GM19025 (cell line): ENCODE results near the gene HOXA4.

Experiments used
- ATAC-seq: cut with Tn5 transposase; IDR thresholded peaks from one replicate; pipeline ENCODE4 v1.9.1; 2021; ENCODE audit warnings: mild to moderate bottlenecking, low read depth, moderate library complexity; ENCODE audit not compliant: unreplicated experiment

Gene HOXA4

GRCh38 chr7:27170426-27171324 lies 40.1 kb upstream of the HOXA4 start:
- ATAC-seq, result no peak

GRCh38 chr7:27169658-27170425 lies 39.3 kb upstream of the HOXA4 start:
- no peak for ATAC-seq

- ATAC-seq, result no peak
Measured at GRCh38 chr7:27168265-27168947, 37.8 kb upstream of the HOXA4 start.

- no peak for ATAC-seq
Measured at GRCh38 chr7:27167916-27168264, 37.3 kb upstream of the HOXA4 start.

DNA sequence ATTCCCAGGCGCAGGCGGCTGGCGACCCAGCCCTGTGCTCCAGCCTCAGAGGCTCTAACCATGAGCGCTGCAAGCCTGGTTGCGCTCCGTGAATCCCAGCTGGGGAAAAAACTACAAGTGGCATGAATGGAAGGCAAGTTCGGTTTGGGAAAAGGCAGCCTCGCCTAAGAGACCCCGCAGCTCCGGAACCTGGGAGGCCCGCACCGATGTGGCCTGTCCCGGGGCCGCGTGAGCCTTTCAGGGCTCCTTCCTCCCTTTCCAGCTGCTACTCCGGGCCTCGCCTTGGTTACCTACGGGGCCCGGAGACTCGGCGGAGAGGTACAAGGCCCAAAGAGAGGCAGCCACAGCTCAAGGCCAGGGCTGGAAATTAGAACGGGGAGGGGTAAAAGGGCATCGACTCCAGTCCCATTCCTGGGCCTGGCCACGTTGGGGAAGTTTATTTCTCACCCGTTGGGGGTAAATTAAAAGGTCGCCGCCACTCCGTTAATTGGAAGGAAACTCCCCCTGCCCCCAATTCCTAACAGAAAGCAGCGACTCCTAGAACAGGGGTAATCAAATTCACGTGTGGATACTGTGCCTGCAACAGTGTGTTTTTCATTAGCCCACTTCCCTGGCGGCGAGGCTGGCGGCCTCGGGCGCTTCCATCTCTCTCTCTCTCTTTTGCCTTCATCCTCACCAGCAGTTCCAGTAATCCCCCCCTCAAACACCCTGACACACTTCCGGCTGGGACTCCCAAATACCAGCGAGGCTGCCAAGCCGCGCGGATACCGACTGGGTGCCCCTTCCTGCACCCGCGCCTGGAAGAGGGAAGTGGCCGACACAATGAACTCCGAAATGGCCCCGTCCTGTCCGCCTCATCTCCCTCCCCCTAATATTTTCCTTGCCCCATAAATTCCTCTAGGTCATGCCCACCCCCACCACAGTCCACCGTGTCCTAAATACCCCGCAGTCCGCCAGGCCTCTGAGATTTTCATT lies 36.3 kb upstream of the HOXA4 start:
- no peak for ATAC-seq

DNA sequence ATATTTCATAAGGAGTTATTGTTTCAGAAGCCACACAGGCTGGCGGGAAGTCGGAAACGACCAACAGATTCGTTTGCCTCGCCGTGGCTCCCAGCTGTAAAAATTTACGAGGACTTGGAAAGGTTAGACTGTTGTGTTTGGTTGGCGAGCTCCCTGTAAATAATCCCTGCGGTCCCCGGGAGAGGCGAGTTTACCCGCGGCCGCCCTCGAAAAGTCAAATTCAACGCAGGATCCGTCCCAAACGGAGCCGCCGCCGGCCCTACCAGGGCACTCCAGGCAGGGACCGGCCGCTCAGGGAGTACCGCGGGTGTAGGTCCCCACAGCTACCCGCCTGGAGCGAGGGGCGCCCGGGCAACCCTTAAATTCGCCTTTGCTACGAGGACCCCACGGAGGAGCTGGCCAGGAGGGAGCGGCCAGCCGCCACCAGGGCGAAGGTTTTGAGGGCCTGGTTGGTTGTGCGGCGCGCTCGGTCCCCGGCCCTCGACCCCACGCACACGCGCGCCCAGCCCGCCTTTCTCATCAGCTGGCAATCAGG lies 35.5 kb upstream of the HOXA4 start:
- ATAC-seq, result no peak

DNA sequence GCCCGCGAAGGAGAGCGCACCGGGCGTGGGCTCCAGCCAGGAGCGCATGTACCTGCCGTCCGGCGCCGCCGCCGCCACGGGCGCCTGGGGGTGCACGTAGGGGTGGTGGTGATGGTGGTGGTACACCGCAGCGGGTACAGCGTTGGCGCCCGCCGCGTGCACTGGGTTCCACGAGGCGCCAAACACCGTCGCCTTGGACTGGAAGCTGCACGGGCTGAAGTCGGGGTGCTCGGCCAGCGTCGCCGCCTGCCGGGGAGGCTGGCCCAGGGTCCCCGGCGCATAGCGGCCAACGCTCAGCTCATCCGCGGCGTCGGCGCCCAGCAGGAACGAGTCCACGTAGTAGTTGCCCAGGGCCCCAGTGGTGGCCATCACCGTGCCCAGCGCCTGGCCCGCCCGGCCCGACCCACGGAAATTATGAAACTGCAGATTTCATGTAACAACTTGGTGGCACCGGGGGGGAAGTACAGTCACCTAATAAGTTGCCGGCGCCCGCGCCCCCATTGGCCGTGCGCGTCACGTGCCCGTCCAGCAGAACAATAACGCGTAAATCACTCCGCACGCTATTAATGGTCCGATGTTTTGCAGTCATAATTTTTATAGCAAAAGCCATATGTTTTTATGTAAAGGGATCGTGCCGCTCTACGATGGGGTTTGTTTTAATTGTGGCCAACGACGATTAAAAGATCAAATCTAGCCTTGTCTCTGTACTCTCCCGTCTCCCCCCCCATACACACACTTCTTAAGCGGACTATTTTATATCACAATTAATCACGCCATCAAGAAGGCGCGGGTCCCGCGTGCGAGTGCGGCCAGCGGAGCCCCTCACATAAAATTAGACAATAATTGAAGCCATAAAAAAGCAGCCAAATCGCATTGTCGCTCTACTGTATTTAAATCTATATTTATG lies 34.8 kb upstream of the HOXA4 start, which contains the start of gene HOXA9:
Gene HOXA9 (minus strand): TSS at position 449 of the 907 bp plus-strand sequence. CDS start 80 bp downstream, at position 369.
- no peak for ATAC-seq

DNA sequence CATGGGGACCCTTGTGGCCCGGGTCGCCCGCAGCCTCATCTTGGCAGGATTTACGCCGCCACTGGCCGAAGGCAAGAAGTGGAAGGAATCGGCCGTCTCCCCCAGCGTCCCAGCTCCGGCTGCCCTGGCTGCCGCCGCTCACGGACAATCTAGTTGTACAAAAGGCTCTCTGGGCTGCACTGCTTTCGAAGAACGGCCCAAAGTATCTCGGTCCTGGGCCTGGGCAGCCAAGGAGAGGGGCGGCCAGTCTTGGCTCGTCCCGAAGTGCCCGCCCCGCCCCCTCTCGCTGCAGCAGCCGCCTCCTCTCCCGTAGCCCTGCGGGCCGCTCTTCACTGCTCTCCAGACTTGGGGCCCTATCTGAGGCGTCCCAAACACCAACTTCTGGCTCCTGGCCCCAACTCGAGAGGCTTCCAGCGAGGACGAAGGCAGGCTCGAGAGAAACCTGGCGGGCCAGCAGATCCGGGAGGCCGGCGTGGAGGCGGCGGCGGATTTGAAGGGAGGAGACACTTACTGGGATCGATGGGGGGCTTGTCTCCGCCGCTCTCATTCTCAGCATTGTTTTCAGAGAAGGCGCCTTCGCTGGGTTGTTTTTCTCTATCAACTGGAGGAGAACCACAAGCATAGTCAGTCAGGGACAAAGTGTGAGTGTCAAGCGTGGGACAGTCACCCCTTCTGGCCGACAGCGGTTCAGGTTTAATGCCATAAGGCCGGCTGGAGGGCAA lies 34.0 kb upstream of the HOXA4 start:
- ATAC-seq, result no peak

GRCh38 chr7:27164045-27164366 lies 33.4 kb upstream of the HOXA4 start:
- no peak for ATAC-seq

GRCh38 chr7:27163288-27164044 lies 32.9 kb upstream of the HOXA4 start:
- no peak for ATAC-seq

- ATAC-seq, result no peak
Measured at GRCh38 chr7:27162561-27163287, 32.2 kb upstream of the HOXA4 start.

GRCh38 chr7:27161721-27162560 lies 31.4 kb upstream of the HOXA4 start:
- ATAC-seq, result no peak

DNA sequence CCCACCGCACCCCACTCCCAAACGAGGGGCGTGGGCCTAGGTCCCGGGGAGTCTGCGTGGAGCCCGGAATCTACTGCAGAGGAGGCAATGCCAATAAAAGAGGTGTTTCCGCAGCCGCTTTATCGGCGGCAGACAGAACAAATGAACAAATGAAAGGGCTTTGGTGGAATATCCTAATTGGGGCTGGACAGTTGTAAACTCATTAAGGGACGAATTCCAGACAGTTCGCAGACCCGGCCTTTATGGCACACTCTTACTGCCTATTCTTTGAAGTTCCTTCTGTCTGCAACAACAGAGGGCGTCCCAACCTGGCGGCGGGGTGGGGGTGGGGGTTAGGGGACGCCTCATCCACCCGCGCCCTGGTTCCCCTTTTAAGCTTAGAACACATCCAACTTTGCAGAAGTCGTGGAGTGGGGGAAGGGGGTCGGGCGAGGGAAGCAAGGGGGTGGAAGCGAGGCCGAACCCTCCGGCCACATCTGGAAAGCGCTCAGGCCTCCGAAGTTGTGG lies 30.7 kb upstream of the HOXA4 start:
- ATAC-seq, result no peak

DNA sequence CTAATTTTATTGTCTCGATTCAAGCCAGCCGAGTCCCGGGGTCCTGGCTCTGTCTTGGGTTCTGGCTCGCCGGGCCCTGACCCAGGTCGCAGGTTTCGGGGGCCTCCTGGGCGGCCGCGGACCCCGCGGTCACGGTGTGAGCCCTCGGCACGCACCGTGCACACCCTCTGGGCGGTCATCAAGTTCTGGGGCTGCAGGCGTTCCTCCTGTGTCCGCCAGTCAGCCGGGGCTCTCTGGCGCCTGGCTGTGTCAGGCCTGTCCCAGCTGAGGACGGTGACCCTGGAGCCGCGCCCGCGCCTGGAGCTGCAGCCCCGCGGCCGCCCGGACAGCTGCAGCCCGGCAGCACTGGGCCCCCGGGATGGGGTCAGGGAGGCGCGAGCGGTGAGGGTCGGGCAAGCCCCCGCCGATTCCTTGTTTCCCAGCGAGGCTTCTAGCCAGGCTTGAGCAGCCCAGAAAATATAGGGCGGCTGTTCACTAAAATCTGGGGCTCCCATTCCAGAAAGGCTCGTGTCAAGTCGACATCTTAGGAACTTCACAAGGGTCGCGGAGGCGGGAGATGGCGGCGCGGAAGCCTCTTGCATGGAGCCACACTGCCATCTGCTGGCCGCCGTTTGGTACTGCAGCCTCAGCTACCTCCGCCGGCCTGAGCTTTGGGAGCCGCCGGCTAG lies 30.1 kb upstream of the HOXA4 start:
- peak; percentile 44 for ATAC-seq

DNA sequence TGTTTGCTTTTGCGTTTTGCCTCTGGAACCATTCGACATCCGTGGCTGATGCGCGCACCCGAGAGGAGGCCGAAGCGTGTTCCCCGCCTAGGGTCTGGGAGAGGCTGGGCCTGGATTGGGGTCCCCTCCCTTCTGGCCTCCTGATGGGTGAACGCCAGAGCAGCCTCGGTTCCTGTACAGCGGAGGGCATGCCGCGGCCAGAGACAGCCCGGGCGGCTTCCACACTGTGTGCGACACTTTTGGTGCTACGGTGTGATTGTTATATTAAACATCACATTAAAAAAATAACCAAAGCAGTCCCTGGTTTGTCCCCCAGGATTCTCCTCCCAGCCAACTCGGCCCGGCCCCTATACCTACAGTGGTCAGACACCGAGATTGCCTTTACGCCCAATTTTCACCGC lies 29.6 kb upstream of the HOXA4 start:
- ATAC-seq, result no peak
